Testis (tissue), 3 donors: Measurements from ENCODE around the gene ZNRF3. TPM values are rescaled to one million over a fixed set of nuclear protein-coding genes. Genes with fewer than 3 reads are reported as not detected.

Experiments used
- DNase-seq: peaks from one replicate; pipeline ENCODE4 v3.0.0-alpha.2; 2019
- H3K27ac ChIP-seq, 2 donors: fragments of 200-600 bp; sonication (generic); one replicate each; pipeline ENCODE4 v1.5.1; 2019
- H3K27me3 ChIP-seq: fragments of 200-600 bp; sonication (generic); one replicate; pipeline ENCODE4 v1.5.1; 2019
- H3K36me3 ChIP-seq: fragments of 200-600 bp; sonication (generic); one replicate; pipeline ENCODE4 v1.5.1; 2017; ENCODE audit warnings: low read depth; ENCODE audit errors: missing control alignments
- H3K4me1 ChIP-seq: fragments of 200-600 bp; sonication (generic); one replicate; pipeline ENCODE4 v1.5.1; 2019
- H3K4me3 ChIP-seq, 2 donors: fragments of 200-600 bp; sonication (generic); one replicate each; pipeline ENCODE4 v1.5.1; 2017 to 2019
- H3K9me3 ChIP-seq: fragments of 200-600 bp; sonication (generic); one replicate; pipeline ENCODE4 v1.5.1; 2017
- POLR2A ChIP-seq: fragments of 450-650 bp; IDR thresholded peaks from one replicate; pipeline ENCODE4 v1.6.1; 2017; ENCODE audit warnings: antibody characterized with exemption, mild to moderate bottlenecking, moderate library complexity
- WGBS, 2 donors: methylation state at CpG; one replicate each; pipeline ENCODE4 v1.1.5; 2018; 5-methylcytosine and 5-hydroxymethylcytosine counted together
- intact Hi-C: fragments of 100-400 bp; cut with DNase I; formaldehyde crosslinking; loops from one replicate; pipeline ENCODE4 v1.15.1; 2023; ENCODE audit warnings: low total_unique reads
- polyA plus RNA-seq: library from polyadenylated mRNA; stranded (reverse); fragments of 350-450 nt; fragmentation: Illumina TruSeq; extraction: RNeasy Lipid Tissue Mini Kit (QIAGEN cat#74804); gene quantifications from one replicate; pipeline ENCODE4 v1.2.3, GENCODE V29; 2014; ENCODE audit warnings: low read depth, low replicate concordance; ENCODE audit not compliant: insufficient read depth
- total RNA-seq, 2 donors: library from RNA; depleted of rRNA; stranded (reverse); fragments of >200 nt; gene quantifications; one replicate each; pipeline ENCODE4 v1.2.3, GENCODE V29; 2016
- TF ChIP-seq, protein P1 (sequence below), 3 experiments: fragments of 450-650 bp in 2 of 3; fragments of 200-600 bp in 1 of 3; sonication (generic) in 1 of 3; IDR thresholded peaks; one replicate each; pipeline ENCODE4 v1.5.1; 2016 to 2019; ENCODE audit warnings: antibody characterized with exemption in 3 of 3, mild to moderate bottlenecking in 2 of 3, moderate library complexity in 1 of 3

ZNRF3 gene
- total and polyA plus RNA-seq, 3 donors from 2014 or later: 13.9 to 44.5 (median 32.2) TPM

DNA sequence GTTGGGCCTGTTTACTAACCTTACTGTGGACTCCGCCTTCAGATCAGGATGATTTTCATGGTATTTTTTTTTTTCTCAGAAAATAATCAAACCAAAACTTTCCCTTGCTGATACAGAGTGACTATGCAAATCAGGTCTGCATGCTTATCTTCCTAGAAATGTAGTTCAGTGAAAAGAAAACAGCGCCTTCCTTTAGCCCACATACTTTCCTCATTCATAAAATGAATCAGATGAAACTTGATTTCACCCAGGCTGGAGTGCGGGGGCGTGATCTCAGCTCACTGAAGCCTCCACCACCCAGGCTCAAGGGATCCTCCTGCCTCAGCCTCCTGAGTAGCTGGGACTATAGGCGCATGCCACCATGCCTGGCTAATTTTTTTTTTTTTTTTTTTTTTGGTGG is 26.0 kb downstream of the ZNRF3 start:
- Histone ChIP-seq H3K4me3 (no peak overlapping the region), H3K27ac (peak overlapping the region in 1 of 2 donors; percentile 31)
- intact Hi-C loops: no loop called here

DNA sequence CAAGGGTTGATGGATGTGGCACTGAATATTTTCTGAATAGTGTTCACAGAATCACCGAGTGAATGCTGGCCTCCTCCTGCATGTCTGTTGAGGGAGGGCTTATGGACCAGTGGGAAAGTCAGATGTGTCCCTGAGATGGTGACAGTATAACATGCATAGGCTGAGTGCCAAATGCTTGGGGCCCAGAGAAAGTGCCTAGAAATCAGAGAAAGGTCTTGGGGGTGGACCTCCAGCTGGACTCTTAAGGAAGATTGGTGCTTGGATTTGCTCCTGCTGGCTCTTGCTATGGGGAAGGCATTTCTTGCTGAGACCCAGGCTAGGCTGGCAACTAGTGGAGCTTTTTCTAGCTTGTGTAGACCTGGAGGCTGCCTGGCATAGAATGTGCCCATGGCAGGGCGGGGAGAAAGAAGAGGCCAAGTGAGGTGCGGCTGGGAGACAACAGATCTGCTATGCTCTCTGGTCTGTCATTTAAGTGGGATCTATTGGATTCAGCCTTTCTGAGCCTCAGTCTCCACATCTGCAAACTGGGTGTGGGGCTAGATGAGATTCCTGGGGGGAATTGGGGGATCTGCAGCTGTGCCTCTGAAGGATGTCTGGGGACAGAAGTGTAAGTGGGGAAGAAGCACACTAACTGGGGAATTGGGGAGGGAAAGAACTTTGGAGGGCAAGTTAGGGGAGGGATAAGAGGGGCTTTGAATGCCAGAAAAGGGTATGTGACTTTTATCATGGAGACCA is 27.4 kb downstream of the ZNRF3 start:
- H3K4me3 ChIP-seq: no peak overlapping the region
- no peaks in the 10 kb centered on the region for H3K36me3 ChIP-seq
- H3K4me1 ChIP-seq: peaks cover 74% of the 10 kb centered on the region
- no peaks in the 10 kb centered on the region for H3K9me3 ChIP-seq
- peak overlapping the region; percentile 55 to 81 for H3K27ac ChIP-seq
- WGBS, 2 donors: 76 to 80% methylated on average over 3 of the region's 3 CpGs
- DNase-seq: no peak
- TF ChIP-seq POLR2A: no peak
- TF ChIP-seq, protein P1, sequence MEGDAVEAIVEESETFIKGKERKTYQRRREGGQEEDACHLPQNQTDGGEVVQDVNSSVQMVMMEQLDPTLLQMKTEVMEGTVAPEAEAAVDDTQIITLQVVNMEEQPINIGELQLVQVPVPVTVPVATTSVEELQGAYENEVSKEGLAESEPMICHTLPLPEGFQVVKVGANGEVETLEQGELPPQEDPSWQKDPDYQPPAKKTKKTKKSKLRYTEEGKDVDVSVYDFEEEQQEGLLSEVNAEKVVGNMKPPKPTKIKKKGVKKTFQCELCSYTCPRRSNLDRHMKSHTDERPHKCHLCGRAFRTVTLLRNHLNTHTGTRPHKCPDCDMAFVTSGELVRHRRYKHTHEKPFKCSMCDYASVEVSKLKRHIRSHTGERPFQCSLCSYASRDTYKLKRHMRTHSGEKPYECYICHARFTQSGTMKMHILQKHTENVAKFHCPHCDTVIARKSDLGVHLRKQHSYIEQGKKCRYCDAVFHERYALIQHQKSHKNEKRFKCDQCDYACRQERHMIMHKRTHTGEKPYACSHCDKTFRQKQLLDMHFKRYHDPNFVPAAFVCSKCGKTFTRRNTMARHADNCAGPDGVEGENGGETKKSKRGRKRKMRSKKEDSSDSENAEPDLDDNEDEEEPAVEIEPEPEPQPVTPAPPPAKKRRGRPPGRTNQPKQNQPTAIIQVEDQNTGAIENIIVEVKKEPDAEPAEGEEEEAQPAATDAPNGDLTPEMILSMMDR (IDR thresholded peaks at IDR 0.05): no peak
- intact Hi-C loops: no loop called here
- no peaks in the 10 kb centered on the region for H3K27me3 ChIP-seq

More for the DNA sequence above, 26.0 kb downstream of the ZNRF3 start:
- TF ChIP-seq, protein P1 (IDR thresholded peaks at IDR 0.05): no peak
- TF ChIP-seq POLR2A: no peak
- DNase-seq: peak; percentile 75
- Histone ChIP-seq H3K27me3 (no peaks in the 10 kb centered on the region), H3K4me1 (peaks cover 87% of the 10 kb centered on the region), H3K36me3 (no peaks in the 10 kb centered on the region), H3K9me3 (no peaks in the 10 kb centered on the region)
- WGBS, 2 donors: 53 to 82% methylated on average over 5 of the region's 5 CpGs

- intact Hi-C loops: no loop called here
- Histone ChIP-seq H3K36me3 (no peaks in the 10 kb centered on the region), H3K27me3 (no peaks in the 10 kb centered on the region), H3K4me1 (peaks cover 68% of the 10 kb centered on the region), H3K4me3 (no peak overlapping the region), H3K27ac (peak overlapping the region; percentile 55 to 81), H3K9me3 (no peaks in the 10 kb centered on the region)
- TF ChIP-seq, protein P1 (IDR thresholded peaks at IDR 0.05): no peak
- TF ChIP-seq POLR2A: no peak
- peak; percentile 74 for DNase-seq
- WGBS, 2 donors: 53 to 59% methylated on average over 4 of the region's 4 CpGs
Observed at GRCh38 chr22:28911304-28911690, 27.9 kb downstream of the ZNRF3 start.

DNA sequence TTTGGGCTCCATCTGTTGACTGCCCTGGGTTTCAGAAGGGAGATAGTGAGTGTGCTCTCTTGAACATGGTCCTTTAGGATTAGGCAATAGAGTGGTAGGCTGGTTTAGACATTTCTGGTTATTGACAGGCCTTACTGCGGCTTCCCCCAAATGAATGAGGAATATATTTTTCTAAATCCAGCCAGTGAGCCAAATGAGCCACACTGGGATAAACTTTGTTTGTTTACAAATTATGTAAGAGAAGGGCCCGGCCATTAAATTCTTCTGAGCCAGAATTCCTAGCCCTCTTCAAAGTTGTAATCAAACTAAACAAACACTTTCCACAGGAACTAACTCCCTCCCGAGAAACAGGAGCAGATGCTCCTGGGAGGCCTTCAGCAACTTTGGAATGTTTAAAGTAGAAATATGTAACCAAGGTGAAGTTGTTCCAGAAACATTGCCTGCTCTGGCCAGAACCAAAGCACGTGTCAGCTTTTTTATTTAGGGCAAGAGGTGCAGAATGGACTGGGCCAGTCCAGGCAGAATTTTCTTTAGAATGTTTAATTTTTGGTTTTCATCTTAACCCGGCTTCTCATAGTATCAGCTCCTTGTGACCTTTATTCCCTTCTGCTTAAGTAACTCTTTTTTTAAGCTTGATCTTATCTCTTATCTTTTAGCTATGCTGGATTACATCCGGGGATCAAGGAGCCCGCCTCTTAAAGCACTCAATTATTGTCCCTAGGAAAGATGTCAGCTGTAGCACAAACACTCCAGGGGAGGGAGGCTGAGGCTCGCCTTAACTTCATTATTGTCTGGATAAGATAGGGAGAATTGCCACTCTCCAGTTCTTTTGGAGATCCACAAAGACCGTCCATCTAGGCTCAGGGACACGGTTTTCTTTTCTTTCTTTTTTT is 28.7 kb downstream of the ZNRF3 start:
- DNase-seq: peak; percentile 43
- Histone ChIP-seq H3K9me3 (no peaks in the 10 kb centered on the region), H3K4me3 (no peak overlapping the region), H3K27me3 (no peaks in the 10 kb centered on the region), H3K36me3 (no peaks in the 10 kb centered on the region), H3K4me1 (peaks cover 70% of the 10 kb centered on the region), H3K27ac (peak overlapping the region; percentile 55 to 81)
- intact Hi-C loops: no loop called here
- 26 to 41% methylated on average over 10 of the region's 10 CpGs for WGBS, 2 donors
- TF ChIP-seq POLR2A: no peak
- TF ChIP-seq, protein P1 (IDR thresholded peaks at IDR 0.05): no peak
